Left hindlimb (tissue), 1 donor: Measurements from ENCODE around the gene FOXL3.

Experiments used
- DNase-seq: peaks from one replicate; pipeline ENCODE4 v3.0.0-alpha.2; 2018

FOXL3 gene

DNA sequence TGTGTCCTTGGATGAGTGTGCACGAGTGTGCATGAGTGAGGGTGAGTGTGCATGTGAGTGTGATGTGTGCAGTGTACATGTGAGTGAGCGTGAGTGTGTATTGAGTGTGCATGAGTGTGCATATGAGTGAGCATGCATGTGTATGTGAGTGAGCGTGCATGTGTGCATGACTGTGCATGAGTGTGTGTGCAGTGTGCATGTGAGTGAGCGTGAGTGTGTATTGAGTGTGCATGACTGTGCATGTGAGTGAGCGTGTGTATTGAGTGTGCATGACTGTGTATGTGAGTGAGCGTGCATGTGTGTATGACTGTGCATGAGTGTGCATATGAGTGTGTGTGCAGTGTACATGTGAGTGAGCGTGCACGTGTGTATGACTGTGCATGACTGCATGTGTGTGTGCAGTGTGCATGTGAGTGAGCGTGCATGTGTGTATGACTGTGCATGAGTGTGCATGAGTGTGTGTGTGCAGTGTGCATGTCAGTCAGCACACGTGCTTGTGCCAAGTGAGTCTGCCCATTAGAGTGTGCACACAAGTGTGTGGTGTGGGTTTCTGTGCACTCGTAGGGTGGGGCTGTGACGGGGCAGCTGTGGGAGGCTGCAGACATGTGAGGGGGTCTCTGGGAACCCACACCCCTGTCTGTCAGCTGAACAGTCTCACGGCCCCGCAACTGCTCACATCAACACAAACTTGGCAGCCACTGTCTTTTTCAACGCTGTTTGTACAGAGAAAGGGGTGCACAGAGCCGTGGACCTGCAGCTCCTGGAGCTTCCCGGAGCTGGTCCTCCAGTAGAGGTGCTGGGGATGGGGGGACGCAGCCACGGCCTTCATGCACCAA is 14.8 kb downstream of the FOXL3 start:
- peak; percentile 4 for DNase-seq

DNA sequence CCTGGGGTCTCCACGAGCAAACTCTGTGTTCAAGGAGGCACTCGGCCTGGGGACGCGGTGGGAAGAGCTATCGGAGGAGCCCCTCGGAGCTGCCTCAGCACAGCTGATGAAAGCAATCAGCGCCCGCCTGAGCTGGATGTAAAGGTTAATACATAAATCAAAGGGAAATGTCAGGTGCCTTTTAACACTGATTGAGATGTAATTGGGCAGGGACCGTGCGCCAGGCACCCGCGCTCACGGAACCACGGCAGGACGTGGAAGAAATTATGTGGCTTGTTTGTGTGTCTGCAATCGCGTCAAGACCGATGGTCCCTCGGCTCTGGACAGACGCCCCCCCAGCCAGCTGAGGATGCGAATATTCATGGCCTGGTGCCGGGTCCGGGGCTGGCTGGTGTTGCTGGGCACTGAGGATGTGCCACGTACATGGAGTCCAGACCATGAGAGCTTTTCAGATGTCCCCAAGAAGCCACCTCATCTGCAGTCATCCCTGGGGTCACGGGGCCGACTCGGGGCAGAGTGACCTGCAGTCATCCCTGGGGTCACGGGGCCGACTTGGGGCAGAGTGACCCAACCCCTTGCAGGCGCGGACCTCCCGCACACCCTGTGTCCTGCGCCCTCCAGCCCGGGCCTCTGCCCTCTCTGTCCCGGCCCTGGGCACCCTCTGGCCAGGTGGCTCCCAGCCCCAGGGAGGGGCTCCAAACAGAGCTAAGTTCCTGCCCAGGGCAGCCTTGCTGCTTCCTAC is 15.6 kb downstream of the FOXL3 start:
- peak; percentile 22 for DNase-seq

DNA sequence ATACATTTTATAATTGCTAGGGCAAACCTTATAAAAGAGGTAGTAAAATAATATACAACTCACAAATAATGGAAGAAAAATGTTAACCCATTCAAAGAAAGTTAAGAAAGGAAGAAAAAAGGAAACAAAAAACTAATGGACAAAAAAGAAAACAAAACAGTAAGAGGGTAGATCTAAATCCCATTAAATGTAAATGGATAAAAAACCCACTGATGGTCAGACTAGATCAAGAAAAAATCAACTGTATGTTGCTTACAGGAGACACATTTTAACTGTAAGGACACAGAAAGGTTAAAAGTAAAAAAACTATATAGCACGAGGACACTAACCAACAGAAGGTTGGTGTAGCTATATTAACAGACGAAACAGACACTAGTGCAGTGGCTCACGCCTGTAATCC is 18.0 kb downstream of the FOXL3 start:
- DNase-seq: no peak

DNA sequence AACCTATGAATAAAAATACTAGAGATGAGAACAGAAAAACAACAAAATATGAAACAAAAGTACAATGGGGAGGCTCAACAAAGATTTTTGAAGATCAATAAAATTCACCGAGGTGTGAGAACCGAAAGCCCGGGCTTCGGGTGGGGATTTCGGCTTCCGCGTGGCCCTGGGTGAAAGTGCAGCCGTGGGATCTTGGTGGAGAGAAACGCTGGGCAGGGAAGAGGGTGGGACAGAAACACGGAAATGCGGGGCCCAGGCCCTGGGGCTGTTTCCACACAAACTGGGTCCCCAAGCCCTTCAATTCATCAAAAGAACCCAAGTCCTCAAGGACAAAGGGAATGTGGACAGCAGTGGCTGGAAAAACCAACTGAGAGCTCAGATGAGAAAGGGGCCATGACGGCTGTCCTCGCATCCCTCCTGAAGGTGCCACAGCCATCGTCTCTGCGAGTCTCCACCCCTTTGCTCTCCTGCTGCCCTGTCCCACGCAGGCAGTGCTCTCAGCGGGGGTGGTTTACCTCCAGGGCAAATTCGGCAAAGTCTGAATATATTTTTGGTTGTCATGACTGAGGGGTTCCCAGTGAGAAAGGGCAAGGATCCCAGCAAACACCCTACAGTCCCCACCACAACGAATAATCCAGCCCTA is 19.7 kb downstream of the FOXL3 start:
- DNase-seq: peak; percentile 16

DNA sequence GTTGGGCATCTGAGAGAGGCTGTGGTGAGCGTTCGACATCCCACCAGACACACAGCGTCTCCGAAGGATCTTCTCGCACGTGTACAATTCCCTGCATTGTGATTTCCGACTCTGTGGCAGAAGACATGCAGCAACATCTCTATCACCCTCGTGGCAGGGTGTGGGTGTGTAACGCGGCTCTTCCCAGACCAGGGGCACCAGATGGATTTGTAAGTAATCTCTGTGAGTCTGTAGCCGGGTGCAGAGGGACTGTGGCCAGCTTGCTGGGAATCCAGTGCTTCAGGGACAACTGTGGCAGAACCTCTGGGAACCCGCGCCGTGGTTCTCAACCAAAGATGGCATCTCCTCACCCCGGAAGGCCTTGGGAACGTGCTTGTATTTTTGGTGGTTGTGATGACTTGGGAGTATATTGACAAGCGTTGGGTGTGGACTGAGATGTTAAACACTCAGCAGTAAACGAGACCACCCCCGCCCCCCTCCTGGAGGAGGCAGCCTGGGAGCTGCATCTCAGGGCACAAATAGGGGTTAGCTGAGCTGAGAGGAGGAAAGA is 21.2 kb downstream of the FOXL3 start:
- peak; percentile 10 for DNase-seq

DNA sequence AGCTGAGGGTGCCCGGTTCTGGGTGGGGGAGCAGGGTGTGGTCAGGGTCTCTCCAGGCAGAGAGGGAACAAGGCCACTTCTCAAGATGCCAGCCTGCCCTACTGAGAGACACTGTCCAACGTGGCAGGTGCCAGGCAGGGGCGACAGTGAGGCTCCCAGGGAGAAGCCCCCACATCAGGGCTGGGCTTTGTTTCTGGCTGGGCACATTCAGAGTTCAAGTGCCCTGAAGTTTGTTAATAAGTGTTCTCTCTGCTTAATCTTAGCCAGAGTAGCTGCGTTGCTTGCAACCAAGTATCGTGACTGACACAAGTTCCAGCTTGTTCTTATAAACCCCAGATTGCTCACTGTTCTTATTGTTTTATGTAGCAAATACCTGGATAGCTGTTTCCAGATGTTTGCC is 21.8 kb downstream of the FOXL3 start:
- DNase-seq: peak; percentile 7

DNA sequence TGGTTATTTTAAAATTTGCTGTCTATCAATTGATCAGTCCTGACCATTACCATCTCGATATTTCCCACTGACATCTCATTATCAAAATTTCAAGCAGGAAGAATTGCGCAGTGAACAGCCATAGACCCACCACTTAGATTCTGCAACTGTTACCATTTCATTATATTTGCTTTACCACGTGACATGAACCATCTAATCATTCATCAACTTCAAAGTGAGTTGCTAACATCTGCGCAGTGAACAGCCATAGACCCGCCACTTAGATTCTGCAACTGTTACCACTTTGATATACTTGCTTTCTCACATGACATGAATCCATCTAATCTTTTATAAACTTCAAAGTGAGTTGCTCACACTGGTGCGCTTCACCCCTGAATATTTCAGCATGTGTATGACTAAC is 22.5 kb downstream of the FOXL3 start:
- DNase-seq: peak; percentile 11

DNA sequence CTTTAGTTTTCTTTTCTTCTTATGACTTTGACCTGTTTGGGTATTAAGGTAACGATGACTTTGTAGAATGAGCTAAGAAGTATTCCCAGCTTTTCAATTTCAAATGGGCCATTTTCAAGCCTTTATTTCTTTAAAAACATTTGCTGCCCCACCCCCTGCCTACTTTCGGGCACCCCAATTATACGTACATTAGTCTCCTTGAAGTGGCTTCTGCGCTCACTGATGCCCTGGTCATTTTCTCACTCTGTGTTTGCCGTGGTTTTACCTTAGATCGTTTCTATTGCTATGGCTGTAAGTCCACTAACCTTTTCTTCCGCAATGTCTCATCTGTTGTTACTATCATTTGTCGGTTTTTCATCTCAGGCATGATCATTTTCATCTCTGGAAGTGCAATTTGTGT is 24.9 kb downstream of the FOXL3 start:
- no peak for DNase-seq

DNA sequence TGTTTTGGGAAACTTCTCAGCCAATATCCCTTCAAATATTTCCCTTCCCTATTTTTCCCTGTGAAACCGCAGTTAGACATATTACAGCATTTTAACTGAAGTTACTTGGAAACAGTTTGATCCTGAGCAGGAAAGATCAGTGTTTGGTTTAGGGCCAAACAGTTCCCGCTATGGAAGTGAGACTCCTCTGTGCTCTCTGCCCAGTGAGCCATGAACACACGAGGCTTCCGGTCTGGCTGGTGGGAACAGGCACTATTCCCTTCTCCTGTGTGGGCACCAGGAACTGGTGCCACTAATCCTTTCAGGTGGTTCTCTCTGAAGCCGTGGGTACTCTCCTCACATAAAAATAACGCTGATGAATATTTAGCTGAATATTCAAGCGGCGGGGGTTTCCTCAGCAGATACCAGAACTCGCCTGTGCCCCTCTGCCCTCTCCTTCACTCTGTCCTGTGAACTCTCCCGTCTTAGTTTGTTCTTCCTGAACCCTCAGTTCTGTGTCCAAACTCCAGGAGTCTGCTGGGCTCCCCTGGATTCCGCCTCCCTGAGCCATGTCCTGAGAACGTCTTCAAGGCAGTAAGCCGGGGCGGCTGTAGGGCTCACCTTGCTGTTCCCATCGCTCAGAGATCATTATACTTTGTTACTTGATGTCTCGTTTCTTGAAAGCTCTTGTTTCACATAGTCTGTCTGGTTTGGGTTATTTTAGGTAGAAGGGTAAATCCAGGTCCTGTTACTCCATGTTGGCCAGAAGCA is 25.7 kb downstream of the FOXL3 start:
- DNase-seq: peak; percentile 13

DNA sequence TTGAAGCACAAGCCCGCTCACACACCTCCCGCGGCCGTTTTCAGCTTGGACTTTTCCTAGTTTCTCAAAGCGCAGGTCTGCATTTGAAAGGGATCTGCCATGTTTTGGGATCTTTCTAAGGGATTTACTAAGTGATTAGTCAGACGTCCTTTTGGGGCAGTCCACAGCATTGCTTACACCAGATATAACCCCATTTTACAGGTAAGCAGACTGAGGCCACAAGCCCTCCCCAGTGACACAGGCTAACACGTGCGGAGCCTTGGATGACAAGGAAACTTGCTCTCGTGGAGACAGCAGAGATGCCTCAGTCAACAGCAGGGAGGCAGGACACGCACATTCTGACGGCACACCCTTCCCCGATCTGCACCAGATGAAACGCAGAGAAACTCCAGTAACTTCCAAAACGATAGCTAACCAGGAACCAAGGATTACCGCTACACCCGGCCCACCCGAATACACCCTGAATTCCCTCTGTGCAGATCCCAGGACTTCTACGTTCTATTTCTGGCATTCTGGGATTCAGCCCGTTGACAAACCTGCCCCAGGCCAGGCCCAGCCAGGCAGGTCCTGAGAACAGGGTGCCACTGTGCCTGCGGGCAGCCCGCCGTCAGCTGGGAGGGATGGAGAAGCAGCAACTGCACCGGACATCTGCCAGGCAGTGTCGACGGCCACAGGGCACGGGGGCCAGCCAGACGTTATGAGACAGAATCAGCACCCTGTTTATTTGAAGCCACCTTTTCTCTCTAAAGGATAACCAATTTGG is 27.9 kb downstream of the FOXL3 start:
- DNase-seq: peak; percentile 12

DNA sequence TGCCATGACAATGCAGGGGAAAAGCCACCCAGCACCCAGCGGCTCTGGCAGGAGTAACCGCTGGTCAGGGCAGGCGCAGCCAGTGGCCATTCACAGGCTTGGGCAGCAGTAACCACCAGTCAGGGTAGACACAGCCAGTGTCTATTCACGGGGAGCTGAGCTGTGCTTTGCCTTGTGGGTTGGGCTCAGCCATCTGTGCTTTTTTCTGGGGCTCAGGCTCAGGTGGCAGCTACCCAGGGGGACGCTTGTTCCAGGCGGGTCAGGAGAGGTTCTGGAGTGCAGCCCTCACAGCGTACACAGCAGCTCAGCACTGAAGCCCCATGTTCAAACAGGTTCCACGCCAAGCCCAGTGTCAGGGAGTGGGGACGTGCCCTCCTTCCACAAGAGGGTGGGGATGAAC is 28.5 kb downstream of the FOXL3 start:
- peak; percentile 25 for DNase-seq

DNA sequence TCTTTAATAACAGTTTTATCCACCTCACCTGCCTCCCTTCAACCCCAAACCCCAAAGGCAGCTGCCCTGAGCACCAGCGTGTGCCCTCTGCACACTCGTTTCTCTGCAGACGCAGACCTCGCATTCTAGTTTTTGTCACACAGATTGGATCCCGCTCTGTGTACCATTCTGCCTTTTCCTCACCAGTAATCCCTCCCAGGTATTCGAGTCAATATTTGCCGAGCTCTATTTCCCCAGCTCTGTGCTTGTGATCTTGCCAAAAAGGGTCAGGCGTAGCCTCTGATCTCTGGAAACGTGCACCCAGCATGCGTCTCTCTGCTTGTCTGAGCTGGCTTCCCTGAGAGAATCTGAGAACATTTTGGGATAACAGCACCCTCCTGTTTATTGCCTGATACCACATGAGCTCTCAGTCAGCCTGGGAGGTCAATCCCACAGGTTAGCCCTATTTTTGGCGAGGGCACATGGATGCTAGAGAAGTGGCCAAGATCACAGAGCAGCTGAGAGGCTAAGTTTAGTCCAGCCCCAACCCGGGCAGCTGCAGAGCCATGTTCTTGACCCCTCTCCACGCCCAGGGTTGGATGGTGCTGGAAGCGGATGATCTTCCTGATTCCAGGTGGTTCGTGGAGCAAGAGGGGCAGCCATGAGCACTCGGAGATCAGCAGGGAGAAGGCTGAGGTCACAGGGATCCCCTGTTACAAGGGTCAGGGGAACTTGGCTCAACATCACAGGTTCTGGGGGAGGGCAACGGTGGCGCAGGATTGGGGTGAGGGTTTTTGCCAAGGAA is 29.1 kb downstream of the FOXL3 start:
- DNase-seq: peak; percentile 32

DNA sequence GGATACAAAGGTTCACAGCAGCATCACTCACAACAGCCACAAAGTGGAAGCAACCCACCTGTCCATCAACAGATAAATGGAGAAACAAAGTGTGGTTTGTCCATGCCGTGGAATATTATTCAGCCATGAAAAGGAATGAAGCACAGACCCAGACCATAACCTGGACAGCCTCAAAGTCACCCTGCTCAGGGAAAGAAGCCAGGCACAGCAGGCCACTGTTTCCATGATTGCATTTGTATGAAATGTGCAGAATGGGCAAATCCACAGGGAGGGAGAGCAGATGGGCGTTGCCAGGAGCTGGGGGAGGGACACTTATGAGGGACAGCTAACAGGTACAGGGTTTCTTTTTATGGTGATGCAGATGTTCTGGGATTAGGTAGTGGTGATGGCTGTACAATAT is 30.3 kb downstream of the FOXL3 start:
- DNase-seq: peak; percentile 25

DNA sequence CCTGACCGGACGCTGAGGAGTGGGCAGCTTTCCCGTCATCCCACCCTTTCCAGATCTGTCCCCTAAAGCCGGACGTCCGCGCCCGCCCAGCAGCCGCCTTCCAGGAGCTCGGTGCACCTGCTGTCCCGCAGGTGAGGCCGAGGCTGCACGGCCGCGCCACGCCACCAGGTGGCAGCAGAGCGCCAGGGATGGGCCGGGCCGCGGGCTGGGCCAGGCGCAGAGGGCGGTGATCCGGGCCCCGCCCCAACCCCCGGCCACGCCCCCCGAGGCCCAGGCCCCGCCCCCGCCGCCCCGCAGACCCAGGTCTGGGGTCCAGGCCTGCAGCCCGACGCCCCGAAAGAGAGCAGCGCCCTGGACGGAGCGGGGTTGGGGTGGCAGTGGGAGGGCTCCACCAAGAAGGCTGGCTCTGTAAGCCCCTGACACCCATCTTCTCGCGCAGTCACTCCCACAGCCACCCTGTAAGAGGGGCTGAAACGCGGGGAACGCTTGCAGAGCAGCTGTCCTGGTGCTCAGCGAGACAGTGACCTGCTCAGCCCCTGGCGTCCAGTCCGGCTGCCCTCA is 32.2 kb downstream of the FOXL3 start:
- DNase-seq: peak; percentile 78

DNA sequence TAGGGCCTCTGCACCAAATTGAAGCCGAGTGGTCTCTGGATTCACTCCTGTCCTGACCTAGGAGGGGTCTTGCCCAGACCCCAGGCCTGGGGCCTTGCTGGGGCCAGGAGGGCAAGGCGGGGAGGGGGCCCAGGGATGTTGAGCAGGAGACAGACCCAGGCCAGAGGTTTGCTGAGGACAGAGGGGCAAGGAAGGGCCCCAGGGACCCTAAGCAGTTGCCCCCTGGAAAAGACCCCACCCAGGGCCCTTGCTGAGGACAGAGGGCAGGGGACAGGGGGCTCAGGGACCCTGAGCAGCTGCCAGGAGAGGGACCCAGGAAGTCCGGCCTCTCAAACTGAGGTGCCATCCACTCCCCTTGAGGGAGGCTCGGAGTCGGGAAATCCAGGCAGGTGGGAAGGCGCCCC is 32.7 kb downstream of the FOXL3 start:
- peak; percentile 29 for DNase-seq

DNA sequence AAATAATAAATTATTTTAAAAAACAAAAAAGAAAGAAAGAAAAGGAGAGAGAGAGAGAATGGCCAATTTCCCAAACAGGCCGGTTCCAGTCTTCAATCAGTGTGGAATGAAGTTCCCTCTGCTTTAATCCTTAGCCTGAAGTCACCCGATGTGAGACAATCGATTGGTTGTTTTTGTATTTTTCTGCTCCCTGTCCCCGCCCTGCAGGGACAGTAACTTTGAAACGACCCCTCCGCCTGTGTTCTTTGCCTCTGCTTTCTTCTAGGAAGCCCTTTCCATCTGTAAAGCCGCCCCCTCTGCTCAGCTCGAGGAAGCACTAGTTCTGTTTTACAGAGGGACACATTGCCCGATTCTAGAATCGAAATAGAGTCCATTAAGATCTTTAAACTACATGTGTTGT is 33.4 kb downstream of the FOXL3 start:
- DNase-seq: peak; percentile 29

DNA sequence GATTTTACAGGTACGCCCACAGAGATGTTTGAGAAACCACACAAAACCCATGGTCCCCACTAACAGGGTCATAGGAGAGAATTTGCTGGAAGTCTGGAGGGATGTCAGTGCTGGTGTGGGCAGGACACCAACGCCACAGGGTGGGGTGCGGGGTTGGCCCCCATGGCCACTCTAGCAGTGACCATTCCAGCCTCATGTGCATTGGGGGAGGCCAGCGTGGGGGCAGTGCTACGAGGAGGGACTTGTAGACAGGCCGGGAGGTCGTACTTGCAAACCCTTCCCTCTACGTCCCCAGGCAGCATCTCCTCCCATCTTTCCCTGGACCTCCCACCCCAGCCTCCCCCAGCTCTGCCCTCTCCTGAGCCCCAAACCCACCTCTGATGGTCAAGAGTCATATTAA is 34.0 kb downstream of the FOXL3 start:
- peak; percentile 22 for DNase-seq

DNA sequence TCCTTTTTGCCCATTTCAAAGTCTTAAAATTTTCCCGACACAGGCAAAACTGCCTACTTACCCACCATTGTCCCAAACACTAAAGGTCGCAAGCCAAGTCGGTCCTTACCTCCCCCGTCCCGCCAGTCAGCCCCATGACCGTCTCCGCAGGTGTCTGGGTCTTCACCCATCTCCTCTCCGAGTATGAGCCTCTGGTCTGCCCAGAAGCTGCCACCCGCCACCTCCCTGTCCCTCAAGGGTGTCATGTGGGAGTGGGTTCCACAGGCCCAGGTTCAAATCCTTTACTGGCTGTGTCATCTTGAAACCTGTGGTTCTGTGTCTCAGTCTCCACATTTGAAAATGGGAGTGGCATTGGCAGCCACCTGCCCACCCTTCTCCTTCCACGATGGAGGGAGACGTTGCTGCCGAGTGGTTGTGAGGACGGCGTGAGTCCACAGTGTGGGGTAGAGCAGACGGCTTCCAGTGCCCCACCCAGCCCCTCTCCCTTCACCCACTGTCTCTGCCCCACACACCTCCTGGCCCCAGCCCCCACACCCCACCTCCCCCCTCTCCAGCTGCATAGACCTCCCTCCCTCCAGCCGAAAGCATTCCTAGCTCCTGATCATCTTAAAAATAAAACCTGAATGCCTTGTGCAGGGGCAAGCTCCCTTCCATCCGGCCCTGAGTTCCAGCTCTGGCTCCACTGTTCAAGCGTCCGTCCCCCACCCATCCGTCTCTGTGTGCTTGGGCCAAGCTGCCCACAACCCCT is 35.3 kb downstream of the FOXL3 start:
- DNase-seq: peak; percentile 29

DNA sequence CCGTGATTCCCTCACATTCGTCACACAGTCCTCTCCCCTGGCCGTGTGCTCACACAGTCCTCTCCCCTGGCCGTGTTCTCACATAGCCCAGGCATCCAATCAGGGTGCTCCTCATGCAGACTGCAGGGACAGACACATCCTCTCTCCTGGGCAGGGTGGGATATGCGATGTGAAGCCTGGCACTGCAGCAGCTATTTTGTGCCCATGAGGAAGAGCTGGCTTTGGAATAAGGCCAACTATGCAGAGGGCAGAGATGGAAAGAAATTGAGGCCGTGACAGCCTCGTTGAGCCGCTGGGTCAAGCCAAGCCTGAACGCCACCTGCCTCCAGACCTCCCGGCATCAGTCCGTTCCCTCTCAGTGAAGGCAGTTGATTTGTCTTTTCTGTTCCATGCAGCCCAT is 35.8 kb downstream of the FOXL3 start:
- no peak for DNase-seq

DNA sequence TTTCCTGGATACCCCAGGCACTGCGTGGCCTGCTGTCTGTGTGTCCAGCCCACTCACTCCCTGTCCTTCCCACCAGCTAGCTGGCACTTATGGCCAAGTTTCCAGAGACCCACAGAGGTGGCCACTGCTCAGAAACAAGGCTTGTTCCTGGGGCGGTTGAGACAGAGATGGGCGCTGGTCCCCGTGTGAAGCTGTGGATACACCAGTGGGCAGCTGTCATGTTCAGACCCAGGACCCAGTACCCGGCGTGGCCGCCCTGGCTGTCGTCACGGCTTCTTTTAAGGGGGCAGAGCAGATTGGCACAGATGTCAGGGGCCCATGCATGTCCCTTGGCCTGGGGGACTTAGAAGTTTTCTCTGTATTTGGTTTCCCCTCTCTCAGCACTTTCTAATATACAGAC is 36.3 kb downstream of the FOXL3 start:
- peak; percentile 20 for DNase-seq
